ENCODE results near the gene PKNOX1.

- no peak for TF ChIP-seq HNRNPH1 (optimal IDR thresholded peaks at IDR 0.05; ENCODE audit: low read depth, low read length)
- no peak for TF ChIP-seq MAFF (IDR thresholded peaks at IDR 0.05; ENCODE audit: low read depth, low read length)
- TF ChIP-seq POLR2A (IDR thresholded peaks at IDR 0.05; ENCODE audit: insufficient read depth in 1 of 2, low read depth in 2 of 2, low read length in 2 of 2), result no peak
- TF ChIP-seq DNMT3B (CRISPR knock-in tag; conservative IDR thresholded peaks at IDR 0.05), result no peak
These were observed 34.6 kb upstream of the PKNOX1 start for GRCh38 chr21:42939582-42940413.
